Measurements from ENCODE around the gene RALY. TPM values are rescaled to one million over a fixed set of nuclear protein-coding genes. Genes with fewer than 3 reads are reported as not detected.
A peak's percentile ranks its signal among the peaks of the same experiment; 100 is the strongest.

Gene RALY
- total RNA-seq, 1 donor from 2014 or later, result 105 TPM

GRCh38 chr20:34066476-34067090 lies 72.9 kb downstream of the RALY start:
- intact Hi-C loops (cut with DNase I), result loop anchor here (5.0 kb wide), 2 partner anchors 134 to 204 kb away; no protein-coding TSS in a partner anchor
- DNase-seq (no peak), ATAC-seq (ENCODE audit: poor library complexity) (no peak)

GRCh38 chr20:34068001-34068400 lies 74.3 kb downstream of the RALY start:
- no peak for ATAC-seq (ENCODE audit: poor library complexity)
- intact Hi-C loops (cut with DNase I), result loop anchor here (2.0 to 5.0 kb wide), 3 partner anchors 73 to 206 kb away; no protein-coding TSS in a partner anchor
- no peak for DNase-seq

- ATAC-seq (ENCODE audit: poor library complexity), result peak; percentile 93
- intact Hi-C loops (cut with DNase I), result loop anchor here (2.0 to 10.0 kb wide), 4 partner anchors 55 to 207 kb away; no protein-coding TSS in a partner anchor
These were observed 75.8 kb downstream of the RALY start for GRCh38 chr20:34069341-34070078.

GRCh38 chr20:34070079-34070439 lies 76.3 kb downstream of the RALY start:
- intact Hi-C loops (cut with DNase I), result loop anchor here (10.0 kb wide), 1 partner anchor 55 kb away; no protein-coding TSS in a partner anchor
- ATAC-seq (ENCODE audit: poor library complexity) (no peak), DNase-seq (no peak)

More at GRCh38 chr20:34069341-34070078, 75.8 kb downstream of the RALY start:
- peak; percentile 68 for DNase-seq

- no peak for DNase-seq
- ATAC-seq (ENCODE audit: poor library complexity), result no peak
- intact Hi-C loops (cut with DNase I), result loop anchor here (10.0 kb wide), 1 partner anchor 54 kb away; no protein-coding TSS in a partner anchor
These were observed 77.1 kb downstream of the RALY start for GRCh38 chr20:34070859-34071258.

GRCh38 chr20:34072076-34072475 lies 78.4 kb downstream of the RALY start:
- intact Hi-C loops (cut with DNase I), result loop anchor here (10.0 kb wide), 1 partner anchor 53 kb away; no protein-coding TSS in a partner anchor
- DNase-seq, result no peak
- no peak for ATAC-seq (ENCODE audit: poor library complexity)

GRCh38 chr20:34072778-34073177 lies 79.1 kb downstream of the RALY start:
- DNase-seq (no peak), ATAC-seq (ENCODE audit: poor library complexity) (no peak)
- intact Hi-C loops (cut with DNase I), result loop anchor here (10.0 kb wide), 1 partner anchor 52 kb away; no protein-coding TSS in a partner anchor

- no peak for ATAC-seq (ENCODE audit: poor library complexity)
- no peak for DNase-seq
- intact Hi-C loops (cut with DNase I), result loop anchor here (10.0 kb wide), 1 partner anchor 51 kb away; no protein-coding TSS in a partner anchor
These were observed 80.5 kb downstream of the RALY start for GRCh38 chr20:34074101-34074760.

GRCh38 chr20:34075647-34076046 lies 81.9 kb downstream of the RALY start:
- ATAC-seq (ENCODE audit: poor library complexity) (no peak), DNase-seq (no peak)
- intact Hi-C loops (cut with DNase I), result loop anchor here (10.0 kb wide), 1 partner anchor 49 kb away; no protein-coding TSS in a partner anchor

- ATAC-seq (ENCODE audit: poor library complexity) (no peak), DNase-seq (no peak)
- intact Hi-C loops (cut with DNase I), result loop anchor here (10.0 kb wide), 1 partner anchor 48 kb away; no protein-coding TSS in a partner anchor
These were observed 83.2 kb downstream of the RALY start for GRCh38 chr20:34076952-34077351.

GRCh38 chr20:34078540-34078939 lies 84.8 kb downstream of the RALY start:
- ATAC-seq (ENCODE audit: poor library complexity) (no peak), DNase-seq (no peak)
- intact Hi-C loops (cut with DNase I), result loop anchor here (10.0 kb wide), 1 partner anchor 46 kb away; no protein-coding TSS in a partner anchor

GRCh38 chr20:34079818-34080217 lies 86.1 kb downstream of the RALY start:
- DNase-seq (no peak), ATAC-seq (ENCODE audit: poor library complexity) (no peak)
- intact Hi-C loops (cut with DNase I), result loop anchor here (10.0 kb wide), 1 partner anchor 45 kb away; no protein-coding TSS in a partner anchor

GRCh38 chr20:34082232-34082887 lies 88.6 kb downstream of the RALY start:
- ATAC-seq (ENCODE audit: poor library complexity), result no peak
- intact Hi-C loops (cut with DNase I), result no loop called here
- no peak for DNase-seq

GRCh38 chr20:34083137-34083536 lies 89.4 kb downstream of the RALY start:
- intact Hi-C loops (cut with DNase I), result no loop called here
- ATAC-seq (ENCODE audit: poor library complexity) (peak; percentile 95), DNase-seq (peak; percentile 88)

- ATAC-seq (ENCODE audit: poor library complexity), result no peak
- no peak for DNase-seq
- intact Hi-C loops (cut with DNase I), result no loop called here
These were observed 90.1 kb downstream of the RALY start for GRCh38 chr20:34083781-34084180.

- intact Hi-C loops (cut with DNase I), result no loop called here
- ATAC-seq (ENCODE audit: poor library complexity), result no peak
- no peak for DNase-seq
These were observed 90.7 kb downstream of the RALY start for GRCh38 chr20:34084227-34084923.

- intact Hi-C loops (cut with DNase I), result no loop called here
These were observed 91.9 kb downstream of the RALY start for GRCh38 chr20:34085544-34086040.

More at GRCh38 chr20:34085544-34086040, 91.9 kb downstream of the RALY start:
- ATAC-seq (ENCODE audit: poor library complexity), result no peak
- DNase-seq, result no peak

Data from Right ventricle myocardium superior (tissue), 1 donor.